Activated CD8-positive, alpha-beta T cell treated with anti-CD3 and anti-CD28 coated beads for 36 hours (primary cell): Measurements from ENCODE around the gene MVK. TPM values are rescaled to one million over a fixed set of nuclear protein-coding genes. Genes with fewer than 3 reads are reported as not detected.

Source experiments
- ATAC-seq: fragments of 200-7000 bp; cut with Tn5 transposase; one replicate; pipeline ENCODE4 v1.10.0; 2021; ENCODE audit warnings: mild to moderate bottlenecking, moderate library complexity
- CTCF ChIA-PET: fragments of 350-600 bp; sonication (Branson Sonifier 250); formaldehyde crosslinking; loops from one replicate; lab custom pipeline; 2021; ENCODE audit warnings: antibody characterized with exemption; lab: Charles Lee
- POLR2A ChIA-PET: fragments of 350-600 bp; sonication (Branson Sonifier 250); formaldehyde crosslinking; loops from one replicate; lab custom pipeline; 2021; ENCODE audit warnings: antibody characterized with exemption; lab: Charles Lee
- DNase-seq: peaks from one replicate; pipeline ENCODE4 v3.0.0-alpha.2; 2020
- H3K27ac Mint-ChIP-seq: one replicate; pipeline ENCODE4 v1.8.0; 2021; ENCODE audit warnings: mild to moderate bottlenecking, mixed read lengths
- H3K27me3 Mint-ChIP-seq: one replicate; pipeline ENCODE4 v1.8.0; 2021; ENCODE audit warnings: mixed read lengths
- H3K36me3 Mint-ChIP-seq: one replicate; pipeline ENCODE4 v1.8.0; 2021; ENCODE audit warnings: low read depth, mixed read lengths
- H3K4me1 Mint-ChIP-seq: one replicate; pipeline ENCODE4 v1.8.0; 2021; ENCODE audit warnings: low read depth, mixed read lengths
- H3K4me3 Mint-ChIP-seq: one replicate; pipeline ENCODE4 v1.8.0; 2021; ENCODE audit warnings: mild to moderate bottlenecking, moderate library complexity, mixed read lengths
- H3K9me3 Mint-ChIP-seq: one replicate; pipeline ENCODE4 v1.8.0; 2021; ENCODE audit warnings: mixed read lengths
- CTCF ChIP-seq: fragments of 200-600 bp; IDR thresholded peaks from one replicate; pipeline ENCODE4 v1.8.0; 2022; ENCODE audit warnings: antibody characterized with exemption, mild to moderate bottlenecking
- intact Hi-C: fragments of 100-400 bp; cut with micrococcal nuclease; formaldehyde crosslinking; loops from one replicate; pipeline ENCODE4 v1.10.0; 2022
- total RNA-seq, 2 experiments: library from RNA; stranded (reverse); gene quantifications; one replicate each; pipeline ENCODE4 v1.2.3, GENCODE V29; 2021

MVK gene
- total RNA-seq, 2 experiments from 2014 or later = 16.2 to 19.8 TPM

- peaks cover 7% of the 10 kb centered on the region for H3K27me3 Mint-ChIP-seq
- TF ChIP-seq CTCF = no peak
- peaks cover 5% of the 10 kb centered on the region for H3K4me1 Mint-ChIP-seq
- CTCF ChIA-PET = interaction anchor here (1.0 kb wide), 1 partner anchor 74 kb away, joined by 3 read pairs; no protein-coding TSS in a partner anchor
- no peaks in the 10 kb centered on the region for H3K36me3 Mint-ChIP-seq
- no peaks in the 10 kb centered on the region for H3K9me3 Mint-ChIP-seq
- H3K27ac Mint-ChIP-seq = no peak overlapping the region
- no peak for ATAC-seq
- POLR2A ChIA-PET = no interaction called here
- DNase-seq = no peak
- no peak overlapping the region for H3K4me3 Mint-ChIP-seq
- intact Hi-C loops = no loop called here
Measured at GRCh38 chr12:109545826-109546225, 27.8 kb upstream of the MVK start.

GRCh38 chr12:109547286-109547685 is 26.3 kb upstream of the MVK start:
- Mint-ChIP-seq H3K27ac (no peak overlapping the region), H3K36me3 (no peaks in the 10 kb centered on the region), H3K9me3 (no peaks in the 10 kb centered on the region), H3K27me3 (peaks cover 7% of the 10 kb centered on the region), H3K4me1 (peaks cover 5% of the 10 kb centered on the region), H3K4me3 (no peak overlapping the region)
- TF ChIP-seq CTCF = no peak
- ATAC-seq (no peak), DNase-seq (no peak)
- intact Hi-C loops = no loop called here
- POLR2A ChIA-PET = no interaction called here
- CTCF ChIA-PET = no interaction called here

GRCh38 chr12:109548258-109548657 is 25.3 kb upstream of the MVK start:
- DNase-seq = no peak
- ChIA-PET CTCF (no interaction called here), POLR2A (interaction anchor here (1.1 kb wide), 1 partner anchor 12 kb away, joined by 5 read pairs; no protein-coding TSS in a partner anchor)
- no peaks in the 10 kb centered on the region for H3K36me3 Mint-ChIP-seq
- H3K27me3 Mint-ChIP-seq = peaks cover 7% of the 10 kb centered on the region
- no peak for TF ChIP-seq CTCF
- no peak overlapping the region for H3K27ac Mint-ChIP-seq
- no peak overlapping the region for H3K4me3 Mint-ChIP-seq
- peaks cover 5% of the 10 kb centered on the region for H3K4me1 Mint-ChIP-seq
- intact Hi-C loops = no loop called here
- no peaks in the 10 kb centered on the region for H3K9me3 Mint-ChIP-seq
- ATAC-seq = no peak

- TF ChIP-seq CTCF = no peak
- CTCF ChIA-PET = no interaction called here
- DNase-seq = no peak
Measured at GRCh38 chr12:109549613-109550270, 23.9 kb upstream of the MVK start.

GRCh38 chr12:109550281-109550680 is 23.3 kb upstream of the MVK start:
- Mint-ChIP-seq H3K27me3 (peaks cover 7% of the 10 kb centered on the region), H3K4me3 (no peak overlapping the region), H3K4me1 (peaks cover under 1% of the 10 kb centered on the region), H3K9me3 (no peaks in the 10 kb centered on the region), H3K27ac (no peak overlapping the region), H3K36me3 (no peaks in the 10 kb centered on the region)
- intact Hi-C loops = no loop called here
- no peak for TF ChIP-seq CTCF
- ChIA-PET POLR2A (no interaction called here), CTCF (no interaction called here)
- no peak for DNase-seq
- ATAC-seq = no peak

More at GRCh38 chr12:109549613-109550270, 23.9 kb upstream of the MVK start:
- POLR2A ChIA-PET = no interaction called here
- no peak for ATAC-seq
- peaks cover 5% of the 10 kb centered on the region for H3K4me1 Mint-ChIP-seq
- H3K9me3 Mint-ChIP-seq = no peaks in the 10 kb centered on the region
- H3K36me3 Mint-ChIP-seq = no peaks in the 10 kb centered on the region
- intact Hi-C loops = no loop called here
- no peak overlapping the region for H3K4me3 Mint-ChIP-seq
- H3K27ac Mint-ChIP-seq = no peak overlapping the region
- peaks cover 7% of the 10 kb centered on the region for H3K27me3 Mint-ChIP-seq
